ENCODE data around the gene TMEM204. TPM values are rescaled to one million over a fixed set of nuclear protein-coding genes. Genes with fewer than 3 reads are reported as not detected.

Gene TMEM204
- polyA plus RNA-seq, 4 donors, result 1.6 to 23.8 (median 7.0) TPM

DNA sequence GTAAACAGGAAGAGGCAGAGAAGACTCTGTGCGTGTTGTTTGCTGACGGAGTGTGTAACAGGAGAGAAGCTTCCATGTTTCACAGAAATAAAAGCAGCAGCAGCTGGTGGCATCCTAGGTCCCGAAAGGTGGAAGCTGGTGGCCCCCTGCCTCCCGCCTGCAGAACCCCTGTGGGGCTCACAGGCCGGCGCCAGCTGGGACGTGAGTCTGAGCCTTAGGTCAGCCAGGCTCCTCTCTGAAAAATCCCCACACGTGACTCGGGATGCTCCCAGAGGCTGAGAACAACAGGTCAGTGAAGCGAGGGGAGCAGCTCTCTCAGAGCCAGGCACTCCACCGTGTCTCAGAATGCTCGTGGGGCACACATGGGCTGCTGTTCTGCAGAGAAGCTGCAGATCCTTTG is 27.4 kb downstream of the TMEM204 start:
- no peaks in the 10 kb centered on the region for H3K9me3 ChIP-seq (ENCODE audit: control insufficient read depth in 2 of 2, insufficient read depth in 1 of 2, low read depth in 1 of 2, low read length in 1 of 2)
- WGBS, 3 donors, result 85 to 97% (median 87%) methylated on average over 12 of the region's 12 CpGs
- H3K27me3 ChIP-seq (ENCODE audit: control insufficient read depth in 3 of 3, insufficient read depth in 3 of 3, low read length in 3 of 3), result no peaks in the 10 kb centered on the region
- no peak overlapping the region for H3K4me3 ChIP-seq (ENCODE audit: low read depth in 1 of 3, low read length in 3 of 3)
- no peak for DNase-seq
- peak overlapping the region in 1 of 3 donors; percentile 65 for H3K27ac ChIP-seq (ENCODE audit: low read depth in 1 of 3, low read length in 2 of 3)
- H3K36me3 ChIP-seq (ENCODE audit: control insufficient read depth in 3 of 3, insufficient read depth in 2 of 3, low read depth in 1 of 3, low read length in 3 of 3), result peaks cover 0 to 91% (median 0%) of the 10 kb centered on the region in 3 donors
- no peaks in the 10 kb centered on the region for H3K4me1 ChIP-seq (ENCODE audit: control insufficient read depth in 3 of 3, insufficient read depth in 2 of 3, low read depth in 1 of 3, low read length in 2 of 3)
- no peak for FAIRE-seq

DNA sequence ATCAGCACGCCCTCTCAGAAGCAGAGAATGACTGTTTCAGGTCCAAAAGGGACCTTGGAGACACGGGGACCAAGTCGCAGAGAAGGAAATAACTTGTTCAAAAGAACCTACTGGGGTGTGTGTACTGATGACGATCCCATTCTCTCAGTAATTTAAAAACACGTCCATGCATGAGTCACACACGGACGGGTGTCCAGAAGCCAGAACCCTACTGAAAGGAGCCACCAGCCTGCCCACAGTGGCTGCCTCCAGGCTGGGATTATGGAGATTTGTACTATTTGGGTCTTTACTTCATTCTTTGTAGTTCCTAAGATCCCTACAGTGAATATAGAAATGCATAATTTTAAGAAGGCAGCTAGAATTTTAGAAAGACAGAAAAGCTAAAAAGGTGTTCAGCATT is 27.8 kb downstream of the TMEM204 start:
- Histone ChIP-seq H3K4me1 (ENCODE audit: control insufficient read depth in 3 of 3, insufficient read depth in 2 of 3, low read depth in 1 of 3, low read length in 2 of 3) (no peaks in the 10 kb centered on the region), H3K4me3 (ENCODE audit: low read depth in 1 of 3, low read length in 3 of 3) (no peak overlapping the region), H3K27ac (ENCODE audit: low read depth in 1 of 3, low read length in 2 of 3) (peak overlapping the region in 1 of 3 donors; percentile 65), H3K27me3 (ENCODE audit: control insufficient read depth in 3 of 3, insufficient read depth in 3 of 3, low read length in 3 of 3) (no peaks in the 10 kb centered on the region), H3K9me3 (ENCODE audit: control insufficient read depth in 2 of 2, insufficient read depth in 1 of 2, low read depth in 1 of 2, low read length in 1 of 2) (no peaks in the 10 kb centered on the region), H3K36me3 (ENCODE audit: control insufficient read depth in 3 of 3, insufficient read depth in 2 of 3, low read depth in 1 of 3, low read length in 3 of 3) (peaks cover 0 to 88% (median 0%) of the 10 kb centered on the region in 3 donors)
- DNase-seq (no peak), FAIRE-seq (no peak)
- 83 to 89% (median 84%) methylated on average over 7 of the region's 7 CpGs for WGBS, 3 donors

DNA sequence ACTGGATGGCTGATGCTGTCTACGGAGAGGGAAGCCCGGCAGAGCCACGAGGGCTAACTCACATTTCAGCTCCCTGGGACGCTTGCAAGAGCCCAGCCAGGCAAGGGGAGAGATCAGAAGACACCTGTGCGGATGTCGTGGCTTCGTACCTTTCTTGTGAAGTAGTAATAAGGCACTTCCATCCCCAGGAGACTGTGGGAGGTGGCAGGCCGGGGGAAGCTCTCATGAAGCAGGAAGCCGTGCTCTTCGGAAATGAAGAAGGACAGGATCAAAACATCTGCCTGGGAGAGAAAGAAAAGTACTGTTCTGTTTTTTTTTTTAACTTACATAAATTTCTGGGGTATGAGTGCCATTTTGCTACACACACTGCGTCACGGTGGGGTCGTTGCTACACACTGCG is 28.4 kb downstream of the TMEM204 start:
- DNase-seq (no peak), FAIRE-seq (no peak)
- no peaks in the 10 kb centered on the region for H3K27me3 ChIP-seq (ENCODE audit: control insufficient read depth in 3 of 3, insufficient read depth in 3 of 3, low read length in 3 of 3)
- H3K4me1 ChIP-seq (ENCODE audit: control insufficient read depth in 3 of 3, insufficient read depth in 2 of 3, low read depth in 1 of 3, low read length in 2 of 3), result no peaks in the 10 kb centered on the region
- H3K9me3 ChIP-seq (ENCODE audit: control insufficient read depth in 2 of 2, insufficient read depth in 1 of 2, low read depth in 1 of 2, low read length in 1 of 2), result no peaks in the 10 kb centered on the region
- H3K27ac ChIP-seq (ENCODE audit: low read depth in 1 of 3, low read length in 2 of 3), result no peak overlapping the region
- H3K36me3 ChIP-seq (ENCODE audit: control insufficient read depth in 3 of 3, insufficient read depth in 2 of 3, low read depth in 1 of 3, low read length in 3 of 3), result peaks cover 0 to 84% (median 0%) of the 10 kb centered on the region in 3 donors
- no peak overlapping the region for H3K4me3 ChIP-seq (ENCODE audit: low read depth in 1 of 3, low read length in 3 of 3)
- 90 to 95% (median 93%) methylated on average over 14 of the region's 14 CpGs for WGBS, 3 donors

GRCh38 chr16:1563786-1564185 is 30.3 kb downstream of the TMEM204 start:
- Histone ChIP-seq H3K36me3 (ENCODE audit: control insufficient read depth in 3 of 3, insufficient read depth in 2 of 3, low read depth in 1 of 3, low read length in 3 of 3) (peaks cover 0 to 83% (median 0%) of the 10 kb centered on the region in 3 donors), H3K4me1 (ENCODE audit: control insufficient read depth in 3 of 3, insufficient read depth in 2 of 3, low read depth in 1 of 3, low read length in 2 of 3) (no peaks in the 10 kb centered on the region), H3K27me3 (ENCODE audit: control insufficient read depth in 3 of 3, insufficient read depth in 3 of 3, low read length in 3 of 3) (no peaks in the 10 kb centered on the region), H3K9me3 (ENCODE audit: control insufficient read depth in 2 of 2, insufficient read depth in 1 of 2, low read depth in 1 of 2, low read length in 1 of 2) (no peaks in the 10 kb centered on the region), H3K27ac (ENCODE audit: low read depth in 1 of 3, low read length in 2 of 3) (no peak overlapping the region), H3K4me3 (ENCODE audit: low read depth in 1 of 3, low read length in 3 of 3) (no peak overlapping the region)
- DNase-seq, result no peak
- FAIRE-seq, result no peak
- WGBS, 3 donors, result 95 to 97% (median 96%) methylated on average over 20 of the region's 20 CpGs

DNA sequence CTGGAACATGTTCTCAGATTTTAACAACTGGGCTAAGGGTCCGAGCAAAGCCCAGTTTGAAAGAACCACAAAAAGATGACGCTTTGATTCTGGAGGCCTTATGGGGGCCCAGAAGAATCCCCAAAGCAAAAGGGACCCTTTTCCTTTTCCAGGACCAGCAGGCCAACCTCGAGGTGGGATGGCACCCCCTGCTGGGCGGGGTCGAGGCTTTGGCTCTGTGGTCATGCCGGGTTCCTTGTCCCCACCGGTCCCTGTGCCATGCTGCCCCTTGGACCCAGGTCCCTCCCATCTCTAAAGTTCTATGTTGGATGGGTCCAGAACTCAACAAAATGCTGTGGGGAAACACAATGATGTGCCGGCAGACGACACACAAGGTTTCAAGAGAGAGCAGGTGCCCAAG is 30.9 kb downstream of the TMEM204 start:
- Histone ChIP-seq H3K27ac (ENCODE audit: low read depth in 1 of 3, low read length in 2 of 3) (no peak overlapping the region), H3K4me1 (ENCODE audit: control insufficient read depth in 3 of 3, insufficient read depth in 2 of 3, low read depth in 1 of 3, low read length in 2 of 3) (no peaks in the 10 kb centered on the region), H3K36me3 (ENCODE audit: control insufficient read depth in 3 of 3, insufficient read depth in 2 of 3, low read depth in 1 of 3, low read length in 3 of 3) (peaks cover 0 to 77% (median 0%) of the 10 kb centered on the region in 3 donors), H3K9me3 (ENCODE audit: control insufficient read depth in 2 of 2, insufficient read depth in 1 of 2, low read depth in 1 of 2, low read length in 1 of 2) (no peaks in the 10 kb centered on the region), H3K27me3 (ENCODE audit: control insufficient read depth in 3 of 3, insufficient read depth in 3 of 3, low read length in 3 of 3) (no peaks in the 10 kb centered on the region), H3K4me3 (ENCODE audit: low read depth in 1 of 3, low read length in 3 of 3) (no peak overlapping the region)
- WGBS, 3 donors, result 73 to 79% (median 78%) methylated on average over 9 of the region's 9 CpGs
- no peak for FAIRE-seq
- DNase-seq, result no peak

DNA sequence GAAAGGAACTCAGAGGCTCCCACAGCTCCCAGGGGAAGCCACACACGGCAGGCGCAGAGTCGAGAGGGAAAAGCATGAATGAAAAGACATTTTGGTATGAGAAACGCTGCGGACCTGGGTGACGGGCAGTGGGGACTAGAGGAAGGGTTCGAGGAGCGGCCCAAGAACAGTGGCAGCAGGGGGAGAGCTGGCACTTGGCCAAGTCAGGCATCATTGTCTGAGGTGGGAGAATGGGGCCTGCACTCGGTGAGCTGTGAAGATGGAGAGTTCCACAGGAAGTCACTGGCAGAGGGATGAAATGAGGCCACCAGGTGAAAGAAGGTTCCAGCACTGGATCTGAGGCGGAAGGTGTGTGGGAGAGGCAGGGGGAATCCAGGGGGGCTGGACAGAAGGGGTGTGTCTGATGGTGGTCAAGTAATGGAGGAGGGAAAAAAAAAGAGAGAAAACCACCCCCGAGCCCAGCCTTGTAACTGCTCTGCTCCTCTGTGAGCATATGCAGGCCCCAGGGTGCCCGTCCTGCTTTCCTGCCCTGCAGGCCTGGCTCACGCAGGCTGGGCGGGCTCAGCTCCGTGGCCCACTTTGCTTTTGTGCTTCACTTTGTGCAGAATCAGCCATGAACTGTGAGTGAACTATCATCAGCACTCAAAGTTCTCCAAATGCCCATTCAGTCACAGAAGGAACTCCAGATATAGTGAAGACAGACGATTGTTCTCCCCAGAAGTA is 31.8 kb downstream of the TMEM204 start:
- peaks cover 0 to 78% (median 0%) of the 10 kb centered on the region in 3 donors for H3K36me3 ChIP-seq (ENCODE audit: control insufficient read depth in 3 of 3, insufficient read depth in 2 of 3, low read depth in 1 of 3, low read length in 3 of 3)
- FAIRE-seq (no peak), DNase-seq (no peak)
- no peaks in the 10 kb centered on the region for H3K4me1 ChIP-seq (ENCODE audit: control insufficient read depth in 3 of 3, insufficient read depth in 2 of 3, low read depth in 1 of 3, low read length in 2 of 3)
- H3K9me3 ChIP-seq (ENCODE audit: control insufficient read depth in 2 of 2, insufficient read depth in 1 of 2, low read depth in 1 of 2, low read length in 1 of 2), result no peaks in the 10 kb centered on the region
- no peak overlapping the region for H3K27ac ChIP-seq (ENCODE audit: low read depth in 1 of 3, low read length in 2 of 3)
- 89 to 95% (median 91%) methylated on average over 15 to 16 of the region's 16 CpGs for WGBS, 3 donors
- H3K27me3 ChIP-seq (ENCODE audit: control insufficient read depth in 3 of 3, insufficient read depth in 3 of 3, low read length in 3 of 3), result no peaks in the 10 kb centered on the region
- no peak overlapping the region for H3K4me3 ChIP-seq (ENCODE audit: low read depth in 1 of 3, low read length in 3 of 3)

DNA sequence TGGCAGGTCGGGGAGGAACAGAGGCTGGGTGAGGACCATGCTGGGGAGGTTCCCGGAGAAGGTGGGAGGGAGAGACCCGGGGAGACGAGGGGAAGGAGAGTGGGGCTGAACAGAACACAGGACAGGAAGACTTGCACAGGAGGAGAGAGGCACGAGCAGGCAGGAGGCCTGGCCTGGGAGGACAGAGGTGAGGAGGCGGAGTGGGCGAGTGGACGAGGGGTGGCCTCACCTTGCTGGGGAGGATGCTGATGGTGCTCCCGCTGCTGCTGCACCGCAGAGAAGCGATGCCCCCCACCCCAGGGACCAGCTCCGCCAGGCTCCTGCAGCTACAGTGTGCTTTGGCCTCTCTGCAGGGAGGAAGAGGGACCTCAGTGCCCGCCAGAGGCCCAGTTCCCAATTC is 34.5 kb downstream of the TMEM204 start:
- no peak for FAIRE-seq
- H3K36me3 ChIP-seq (ENCODE audit: control insufficient read depth in 3 of 3, insufficient read depth in 2 of 3, low read depth in 1 of 3, low read length in 3 of 3), result peaks cover 0 to 74% (median 0%) of the 10 kb centered on the region in 3 donors
- WGBS, 3 donors, result 88 to 92% (median 89%) methylated on average over 9 to 13 of the region's 13 CpGs
- no peaks in the 10 kb centered on the region for H3K4me1 ChIP-seq (ENCODE audit: control insufficient read depth in 3 of 3, insufficient read depth in 2 of 3, low read depth in 1 of 3, low read length in 2 of 3)
- no peak overlapping the region for H3K27ac ChIP-seq (ENCODE audit: low read depth in 1 of 3, low read length in 2 of 3)
- H3K27me3 ChIP-seq (ENCODE audit: control insufficient read depth in 3 of 3, insufficient read depth in 3 of 3, low read length in 3 of 3), result no peaks in the 10 kb centered on the region
- H3K4me3 ChIP-seq (ENCODE audit: low read depth in 1 of 3, low read length in 3 of 3), result no peak overlapping the region
- no peak for DNase-seq
- no peaks in the 10 kb centered on the region for H3K9me3 ChIP-seq (ENCODE audit: control insufficient read depth in 2 of 2, insufficient read depth in 1 of 2, low read depth in 1 of 2, low read length in 1 of 2)

GRCh38 chr16:1571012-1571671 is 37.7 kb downstream of the TMEM204 start:
- no peak for DNase-seq
- no peak overlapping the region for H3K27ac ChIP-seq (ENCODE audit: low read depth in 1 of 3, low read length in 2 of 3)
- H3K9me3 ChIP-seq (ENCODE audit: control insufficient read depth in 2 of 2, insufficient read depth in 1 of 2, low read depth in 1 of 2, low read length in 1 of 2), result no peaks in the 10 kb centered on the region
- FAIRE-seq, result no peak
- H3K27me3 ChIP-seq (ENCODE audit: control insufficient read depth in 3 of 3, insufficient read depth in 3 of 3, low read length in 3 of 3), result no peaks in the 10 kb centered on the region
- 57 to 76% (median 61%) methylated on average over 7 of the region's 7 CpGs for WGBS, 3 donors
- no peak overlapping the region for H3K4me3 ChIP-seq (ENCODE audit: low read depth in 1 of 3, low read length in 3 of 3)
- no peaks in the 10 kb centered on the region for H3K4me1 ChIP-seq (ENCODE audit: control insufficient read depth in 3 of 3, insufficient read depth in 2 of 3, low read depth in 1 of 3, low read length in 2 of 3)
- peaks cover 0 to 56% (median 0%) of the 10 kb centered on the region in 3 donors for H3K36me3 ChIP-seq (ENCODE audit: control insufficient read depth in 3 of 3, insufficient read depth in 2 of 3, low read depth in 1 of 3, low read length in 3 of 3)

Measured in small intestine (tissue), 7 donors.